PFSK-1 (cell line): ENCODE data around the gene SPTBN1.

ENCODE experiments used
- FOXP2 ChIP-seq: optimal IDR thresholded peaks from 2 replicates; pipeline ENCODE3; 2011; ENCODE audit warnings: borderline replicate concordance, control low read depth, inconsistent platforms; ENCODE audit not compliant: insufficient read depth; ENCODE audit errors: extremely low read length, extremely low read depth
- POLR2AphosphoS5 ChIP-seq: IDR thresholded peaks from 2 replicates; pipeline ENCODE4 v1.6.1; 2012; ENCODE audit warnings: low read depth, mild to moderate bottlenecking, control low read depth, low read length, moderate library complexity
- SIN3A ChIP-seq: IDR thresholded peaks from 2 replicates; pipeline ENCODE4 v1.6.1; 2012; ENCODE audit warnings: mild to moderate bottlenecking, low read length, moderate library complexity, borderline replicate concordance; ENCODE audit not compliant: insufficient read depth
- TAF1 ChIP-seq: IDR thresholded peaks from 2 replicates; pipeline ENCODE4 v1.6.1; 2012; ENCODE audit warnings: low read length, control low read depth, borderline replicate concordance; ENCODE audit not compliant: insufficient read depth
- TF ChIP-seq, protein P1 (sequence below), 2 experiments: IDR thresholded peaks; 2 replicates each; pipeline versions ENCODE4 v1.6.1 to v1.8.0; 2011 to 2012; ENCODE audit warnings: low read depth in 2 of 2, low read length in 2 of 2, control low read depth in 1 of 2, inconsistent platforms in 1 of 2, mild to moderate bottlenecking in 1 of 2, moderate library complexity in 1 of 2; ENCODE audit not compliant: insufficient read depth in 1 of 2

SPTBN1 gene

DNA sequence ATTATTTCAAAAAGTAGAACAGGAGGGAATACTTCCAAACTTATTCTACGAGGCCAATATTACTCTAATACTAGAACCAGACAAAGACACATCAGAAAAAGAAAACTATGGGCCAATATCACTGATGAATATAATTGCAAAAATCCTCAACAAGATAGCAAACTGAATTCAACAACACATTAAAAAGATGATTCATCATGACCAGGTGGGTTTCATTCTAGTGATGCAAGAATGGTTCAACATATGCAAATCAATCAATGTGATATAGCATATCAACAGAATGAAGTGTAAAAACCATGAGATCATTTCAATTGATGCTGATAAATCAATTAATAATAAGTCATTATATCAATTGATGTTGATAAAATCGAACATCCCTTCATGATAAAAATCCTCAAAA is 244.9 kb downstream of the SPTBN1 start:
- TF ChIP-seq FOXP2, result no peak
- TF ChIP-seq, protein P1, sequence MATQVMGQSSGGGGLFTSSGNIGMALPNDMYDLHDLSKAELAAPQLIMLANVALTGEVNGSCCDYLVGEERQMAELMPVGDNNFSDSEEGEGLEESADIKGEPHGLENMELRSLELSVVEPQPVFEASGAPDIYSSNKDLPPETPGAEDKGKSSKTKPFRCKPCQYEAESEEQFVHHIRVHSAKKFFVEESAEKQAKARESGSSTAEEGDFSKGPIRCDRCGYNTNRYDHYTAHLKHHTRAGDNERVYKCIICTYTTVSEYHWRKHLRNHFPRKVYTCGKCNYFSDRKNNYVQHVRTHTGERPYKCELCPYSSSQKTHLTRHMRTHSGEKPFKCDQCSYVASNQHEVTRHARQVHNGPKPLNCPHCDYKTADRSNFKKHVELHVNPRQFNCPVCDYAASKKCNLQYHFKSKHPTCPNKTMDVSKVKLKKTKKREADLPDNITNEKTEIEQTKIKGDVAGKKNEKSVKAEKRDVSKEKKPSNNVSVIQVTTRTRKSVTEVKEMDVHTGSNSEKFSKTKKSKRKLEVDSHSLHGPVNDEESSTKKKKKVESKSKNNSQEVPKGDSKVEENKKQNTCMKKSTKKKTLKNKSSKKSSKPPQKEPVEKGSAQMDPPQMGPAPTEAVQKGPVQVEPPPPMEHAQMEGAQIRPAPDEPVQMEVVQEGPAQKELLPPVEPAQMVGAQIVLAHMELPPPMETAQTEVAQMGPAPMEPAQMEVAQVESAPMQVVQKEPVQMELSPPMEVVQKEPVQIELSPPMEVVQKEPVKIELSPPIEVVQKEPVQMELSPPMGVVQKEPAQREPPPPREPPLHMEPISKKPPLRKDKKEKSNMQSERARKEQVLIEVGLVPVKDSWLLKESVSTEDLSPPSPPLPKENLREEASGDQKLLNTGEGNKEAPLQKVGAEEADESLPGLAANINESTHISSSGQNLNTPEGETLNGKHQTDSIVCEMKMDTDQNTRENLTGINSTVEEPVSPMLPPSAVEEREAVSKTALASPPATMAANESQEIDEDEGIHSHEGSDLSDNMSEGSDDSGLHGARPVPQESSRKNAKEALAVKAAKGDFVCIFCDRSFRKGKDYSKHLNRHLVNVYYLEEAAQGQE (IDR thresholded peaks at IDR 0.05; ENCODE audit: insufficient read depth in 1 of 2, low read depth in 2 of 2, low read length in 2 of 2), result no peak
- TF ChIP-seq TAF1, result no peak
- TF ChIP-seq POLR2AphosphoS5, result no peak
- no peak for TF ChIP-seq SIN3A

DNA sequence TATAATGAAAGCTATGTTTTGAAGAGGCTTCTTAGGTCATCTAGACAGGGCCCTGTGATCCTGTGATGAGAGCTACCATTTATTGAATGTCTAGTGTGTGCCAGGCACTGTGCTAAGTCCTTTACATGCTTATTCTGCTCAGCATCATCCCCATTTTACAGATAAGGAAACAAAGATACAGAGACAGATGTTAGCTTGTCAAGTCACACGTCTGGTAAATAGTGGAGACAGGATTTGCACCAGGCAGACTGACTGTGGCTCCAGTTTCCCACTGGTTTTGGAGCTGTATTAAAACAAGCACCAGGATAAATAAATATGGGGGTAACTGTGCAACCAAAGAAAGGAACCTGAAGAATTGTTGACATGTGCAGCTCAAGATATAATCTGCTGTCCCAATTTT is 248.1 kb downstream of the SPTBN1 start:
- TF ChIP-seq FOXP2 (no peak), TAF1 (no peak), SIN3A (no peak), POLR2AphosphoS5 (no peak)
- TF ChIP-seq, protein P1 (IDR thresholded peaks at IDR 0.05; ENCODE audit: insufficient read depth in 1 of 2, low read depth in 2 of 2, low read length in 2 of 2), result no peak

GRCh38 chr2:54704688-54705605 is 248.8 kb downstream of the SPTBN1 start:
- no peak for TF ChIP-seq TAF1
- TF ChIP-seq, protein P1 (IDR thresholded peaks at IDR 0.05; ENCODE audit: insufficient read depth in 1 of 2, low read depth in 2 of 2, low read length in 2 of 2), result no peak

GRCh38 chr2:54706622-54707021 is 250.5 kb downstream of the SPTBN1 start:
- TF ChIP-seq, protein P1 (IDR thresholded peaks at IDR 0.05; ENCODE audit: insufficient read depth in 1 of 2, low read depth in 2 of 2, low read length in 2 of 2), result no peak
- TF ChIP-seq TAF1 (no peak), SIN3A (no peak), POLR2AphosphoS5 (no peak), FOXP2 (no peak)
